ENCODE data around the gene CCDC61.

DNA sequence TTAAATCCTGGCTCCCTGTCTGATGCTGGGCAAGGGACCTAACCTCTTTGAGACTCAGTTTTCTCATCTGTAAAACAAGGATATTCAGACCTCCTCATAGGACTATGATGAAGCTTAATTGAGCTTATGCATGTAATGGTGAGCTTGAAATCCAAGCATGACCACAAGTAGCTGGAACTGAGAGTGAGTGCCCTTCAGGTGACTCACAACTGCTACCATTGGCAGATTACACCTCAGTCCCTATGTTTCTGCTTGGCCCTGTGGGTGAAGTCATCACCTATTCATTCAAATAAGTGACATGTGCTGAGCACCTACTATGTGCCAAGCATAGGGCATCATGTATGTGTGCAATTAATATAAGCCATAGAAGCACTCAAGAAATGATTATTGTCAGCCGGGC is 47.3 kb upstream of the CCDC61 start:
- TF ChIP-seq HDGF (IDR thresholded peaks at IDR 0.05; ENCODE audit: borderline replicate concordance) (no peak), SP1 (IDR thresholded peaks at IDR 0.05) (no peak), TARDBP (IDR thresholded peaks at IDR 0.05) (no peak), BHLHE40 (IDR thresholded peaks at IDR 0.05; ENCODE audit: borderline replicate concordance) (no peak), LEF1 (IDR thresholded peaks at IDR 0.05; ENCODE audit: borderline replicate concordance) (no peak), FOXM1 (IDR thresholded peaks at IDR 0.05; ENCODE audit: borderline replicate concordance) (no peak), NFRKB (IDR thresholded peaks at IDR 0.05) (no peak), ELF4 (IDR thresholded peaks at IDR 0.05) (no peak), ZNF384 (IDR thresholded peaks at IDR 0.05) (no peak), ARNT (IDR thresholded peaks at IDR 0.05) (no peak), L3MBTL2 (conservative IDR thresholded peaks at IDR 0.05) (no peak)

Measured in HEK293T (cell line).